HG02981 (cell line): ENCODE data around the gene ACAP2.
"Not testable (repeated sequence)": the region's sequence is repeated elsewhere in the genome, so short reads cannot be mapped to it uniquely, and the experiment has no call there.

Experiments used
- ATAC-seq: cut with Tn5 transposase; IDR thresholded peaks from one replicate; pipeline ENCODE4 v1.9.1; 2021; ENCODE audit warnings: mild to moderate bottlenecking, moderate library complexity; ENCODE audit not compliant: unreplicated experiment

The ACAP2 gene

GRCh38 chr3:195443391-195443989 is 670 bp upstream of the ACAP2 start:
- no peak for ATAC-seq

- ATAC-seq, result peak; percentile 0
Observed at GRCh38 chr3:195441992-195442572, 738 bp downstream of the ACAP2 start.

- ATAC-seq, result no peak
Observed at GRCh38 chr3:195441476-195441991, 1.3 kb downstream of the ACAP2 start.

- ATAC-seq, result no peak
Observed at GRCh38 chr3:195441051-195441450, 1.8 kb downstream of the ACAP2 start.

- no peak for ATAC-seq
Observed at GRCh38 chr3:195440379-195440778, 2.4 kb downstream of the ACAP2 start.

- ATAC-seq, result no peak
Observed at GRCh38 chr3:195438371-195438770, 4.4 kb downstream of the ACAP2 start.

GRCh38 chr3:195425849-195426248 is 17.0 kb downstream of the ACAP2 start:
- ATAC-seq, result no peak

- ATAC-seq, result no peak
Observed at GRCh38 chr3:195423818-195424217, 19.0 kb downstream of the ACAP2 start.

GRCh38 chr3:195421400-195421799 is 21.4 kb downstream of the ACAP2 start:
- ATAC-seq, result no peak

GRCh38 chr3:195416795-195417194 is 26.0 kb downstream of the ACAP2 start:
- ATAC-seq, result no peak

- ATAC-seq, result no peak
Observed at GRCh38 chr3:195411836-195412235, 31.0 kb downstream of the ACAP2 start.

GRCh38 chr3:195410546-195410945 is 32.3 kb downstream of the ACAP2 start:
- ATAC-seq, result no peak

GRCh38 chr3:195407531-195408409 is 35.0 kb downstream of the ACAP2 start:
- ATAC-seq, result no peak

- no peak for ATAC-seq
Observed at GRCh38 chr3:195405651-195406050, 37.2 kb downstream of the ACAP2 start.

- no peak for ATAC-seq
Observed at GRCh38 chr3:195403841-195404408, 38.9 kb downstream of the ACAP2 start.

GRCh38 chr3:195403244-195403643 is 39.6 kb downstream of the ACAP2 start:
- ATAC-seq, result no peak

- ATAC-seq, result no peak
Observed at GRCh38 chr3:195401943-195402342, 40.9 kb downstream of the ACAP2 start.

GRCh38 chr3:195398460-195398859 is 44.4 kb downstream of the ACAP2 start:
- not testable (repeated sequence) for ATAC-seq

- ATAC-seq, result no peak
Observed at GRCh38 chr3:195397524-195397923, 45.3 kb downstream of the ACAP2 start.

GRCh38 chr3:195395208-195395816 is 47.5 kb downstream of the ACAP2 start:
- no peak for ATAC-seq

- no peak for ATAC-seq
Observed at GRCh38 chr3:195394700-195395099, 48.1 kb downstream of the ACAP2 start.
